ENCODE data around the gene FAM76B.

- TF ChIP-seq CTCF (conservative IDR thresholded peaks at IDR 0.05) (no peak), EZH2 (IDR thresholded peaks at IDR 0.05; ENCODE audit: low read depth) (no peak)
Observed at GRCh38 chr11:95723361-95723942, 66.1 kb downstream of the FAM76B start.

Measured in PC-9 (cell line).